ENCODE results near the gene KLHL22.

Gene KLHL22

DNA sequence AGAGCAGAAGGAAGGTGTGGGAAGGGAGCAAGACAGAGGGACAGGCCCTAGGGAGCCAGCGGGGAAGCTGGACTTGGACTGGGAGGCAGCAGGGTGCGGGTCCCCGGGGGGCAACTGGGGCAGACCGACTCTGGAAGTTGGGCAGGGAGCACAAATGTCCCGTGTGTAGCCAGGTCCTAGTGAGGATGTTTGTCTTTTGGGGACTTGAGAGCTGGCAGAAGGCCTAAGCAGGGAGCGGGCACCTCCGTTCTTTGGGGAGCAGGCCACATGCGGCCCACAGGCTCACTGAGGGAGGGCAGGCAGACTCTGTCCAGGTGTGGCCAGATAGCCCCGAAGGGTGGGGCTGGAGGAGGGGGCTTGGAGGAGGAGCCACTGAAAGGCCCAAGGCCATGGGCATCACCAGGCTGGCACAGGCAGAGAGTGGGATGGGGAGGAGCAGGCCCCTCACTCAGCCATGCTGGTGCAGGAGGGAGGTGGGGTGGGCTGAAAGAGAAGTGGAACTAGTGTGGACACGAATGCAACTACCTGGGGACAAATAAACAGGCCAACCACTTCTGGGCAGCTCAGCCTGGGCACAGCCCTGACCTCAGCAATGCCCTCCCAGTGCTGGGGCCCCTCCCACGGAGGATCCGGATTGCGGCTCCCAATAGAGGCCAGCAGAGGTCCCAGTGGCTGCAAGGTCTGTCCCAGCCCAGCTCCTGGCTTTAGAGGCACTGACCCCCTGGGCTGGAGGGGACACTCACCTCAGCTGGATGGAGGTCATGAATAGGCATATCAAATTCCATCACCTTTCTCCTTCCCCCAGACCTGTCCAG lies 56.7 kb downstream of the KLHL22 start:
- peaks cover 31% of the 10 kb centered on the region for H3K4me1 Mint-ChIP-seq
- TF ChIP-seq, protein P1, sequence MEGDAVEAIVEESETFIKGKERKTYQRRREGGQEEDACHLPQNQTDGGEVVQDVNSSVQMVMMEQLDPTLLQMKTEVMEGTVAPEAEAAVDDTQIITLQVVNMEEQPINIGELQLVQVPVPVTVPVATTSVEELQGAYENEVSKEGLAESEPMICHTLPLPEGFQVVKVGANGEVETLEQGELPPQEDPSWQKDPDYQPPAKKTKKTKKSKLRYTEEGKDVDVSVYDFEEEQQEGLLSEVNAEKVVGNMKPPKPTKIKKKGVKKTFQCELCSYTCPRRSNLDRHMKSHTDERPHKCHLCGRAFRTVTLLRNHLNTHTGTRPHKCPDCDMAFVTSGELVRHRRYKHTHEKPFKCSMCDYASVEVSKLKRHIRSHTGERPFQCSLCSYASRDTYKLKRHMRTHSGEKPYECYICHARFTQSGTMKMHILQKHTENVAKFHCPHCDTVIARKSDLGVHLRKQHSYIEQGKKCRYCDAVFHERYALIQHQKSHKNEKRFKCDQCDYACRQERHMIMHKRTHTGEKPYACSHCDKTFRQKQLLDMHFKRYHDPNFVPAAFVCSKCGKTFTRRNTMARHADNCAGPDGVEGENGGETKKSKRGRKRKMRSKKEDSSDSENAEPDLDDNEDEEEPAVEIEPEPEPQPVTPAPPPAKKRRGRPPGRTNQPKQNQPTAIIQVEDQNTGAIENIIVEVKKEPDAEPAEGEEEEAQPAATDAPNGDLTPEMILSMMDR (IDR thresholded peaks at IDR 0.05) = no peak
- H3K36me3 Mint-ChIP-seq (ENCODE audit: low read depth) = peaks cover 12% of the 10 kb centered on the region
- H3K4me3 Mint-ChIP-seq = peak overlapping the region; percentile 80
- no peak overlapping the region for H3K27ac Mint-ChIP-seq
- DNase-seq = no peak
- no peaks in the 10 kb centered on the region for H3K9me3 Mint-ChIP-seq
- H3K27me3 Mint-ChIP-seq (ENCODE audit: low read depth, poor library complexity) = peaks cover 55% of the 10 kb centered on the region

DNA sequence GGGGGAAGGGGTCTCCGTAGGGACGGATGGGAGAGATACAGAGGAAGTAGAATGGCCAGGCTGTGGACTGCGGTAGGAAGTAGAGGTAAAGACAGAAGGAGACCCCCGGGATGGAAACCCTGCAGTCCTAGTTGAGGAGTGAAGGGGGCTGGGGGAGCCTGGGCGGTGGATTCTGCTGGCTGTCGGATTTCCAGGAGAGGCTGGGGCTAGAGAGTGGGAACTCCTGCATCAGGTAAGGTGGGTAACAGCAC lies 57.2 kb downstream of the KLHL22 start:
- no peak for DNase-seq
- Mint-ChIP-seq H3K4me3 (peak overlapping the region; percentile 80), H3K36me3 (ENCODE audit: low read depth) (peaks cover 13% of the 10 kb centered on the region), H3K9me3 (no peaks in the 10 kb centered on the region), H3K4me1 (peaks cover 31% of the 10 kb centered on the region), H3K27ac (no peak overlapping the region), H3K27me3 (ENCODE audit: low read depth, poor library complexity) (peaks cover 61% of the 10 kb centered on the region)
- TF ChIP-seq, protein P1 (IDR thresholded peaks at IDR 0.05) = no peak

DNA sequence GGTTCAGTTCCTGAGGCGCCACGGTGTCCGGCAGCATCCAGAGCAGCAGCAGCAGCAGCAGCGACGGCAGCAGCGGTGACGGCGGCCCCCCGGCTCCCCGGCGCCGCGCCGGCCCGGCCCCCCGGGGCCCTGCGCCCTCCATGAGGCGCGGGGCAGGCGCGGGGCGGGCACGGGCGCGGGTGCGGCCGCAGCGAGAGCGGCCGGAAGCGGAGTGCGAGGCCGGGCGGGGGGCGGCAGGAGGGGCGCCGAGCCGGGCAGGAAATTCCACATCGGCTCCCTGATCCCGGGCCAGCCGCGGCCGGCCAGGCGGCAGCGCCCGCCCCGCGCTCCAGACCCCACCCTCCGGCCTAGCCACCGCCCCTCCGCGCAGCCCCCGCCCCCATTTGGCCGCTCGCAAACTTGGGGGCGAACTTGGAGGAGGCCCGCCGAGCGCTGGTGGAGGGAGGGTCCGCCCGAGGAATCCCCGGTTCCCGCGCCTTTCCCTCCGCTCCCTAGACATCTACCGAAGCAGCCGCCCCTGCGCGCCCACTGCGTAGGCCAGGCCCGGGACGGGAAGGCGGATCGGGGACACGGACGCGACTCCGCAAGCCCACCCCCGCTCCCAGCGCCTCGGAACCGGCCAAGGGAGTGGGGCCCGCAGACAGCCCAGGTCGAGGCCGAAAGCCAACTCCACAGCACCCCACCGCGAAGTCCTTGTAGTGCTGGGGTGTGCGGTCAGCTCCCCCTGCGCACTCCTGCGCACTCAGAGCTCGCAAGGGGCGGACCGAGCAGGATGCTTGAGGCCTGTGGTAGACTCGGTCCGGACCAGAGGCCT lies 57.8 kb downstream of the KLHL22 start, which contains the start of gene SCARF2:
Gene SCARF2 (minus strand): TSS at position 213 of the 814 bp plus-strand sequence. CDS start 71 bp downstream, at position 142.
- TF ChIP-seq, protein P1 (IDR thresholded peaks at IDR 0.05) = no peak
- peaks cover 66% of the 10 kb centered on the region for H3K27me3 Mint-ChIP-seq (ENCODE audit: low read depth, poor library complexity)
- H3K9me3 Mint-ChIP-seq = no peaks in the 10 kb centered on the region
- peak; percentile 85 for DNase-seq
- no peak within 1 kb of the TSS for H3K27ac Mint-ChIP-seq
- H3K4me3 Mint-ChIP-seq = peak within 1 kb of the TSS; percentile 87
- peaks cover 8% of the 10 kb centered on the region for H3K36me3 Mint-ChIP-seq (ENCODE audit: low read depth)
- H3K4me1 Mint-ChIP-seq = peaks cover 35% of the 10 kb centered on the region

DNA sequence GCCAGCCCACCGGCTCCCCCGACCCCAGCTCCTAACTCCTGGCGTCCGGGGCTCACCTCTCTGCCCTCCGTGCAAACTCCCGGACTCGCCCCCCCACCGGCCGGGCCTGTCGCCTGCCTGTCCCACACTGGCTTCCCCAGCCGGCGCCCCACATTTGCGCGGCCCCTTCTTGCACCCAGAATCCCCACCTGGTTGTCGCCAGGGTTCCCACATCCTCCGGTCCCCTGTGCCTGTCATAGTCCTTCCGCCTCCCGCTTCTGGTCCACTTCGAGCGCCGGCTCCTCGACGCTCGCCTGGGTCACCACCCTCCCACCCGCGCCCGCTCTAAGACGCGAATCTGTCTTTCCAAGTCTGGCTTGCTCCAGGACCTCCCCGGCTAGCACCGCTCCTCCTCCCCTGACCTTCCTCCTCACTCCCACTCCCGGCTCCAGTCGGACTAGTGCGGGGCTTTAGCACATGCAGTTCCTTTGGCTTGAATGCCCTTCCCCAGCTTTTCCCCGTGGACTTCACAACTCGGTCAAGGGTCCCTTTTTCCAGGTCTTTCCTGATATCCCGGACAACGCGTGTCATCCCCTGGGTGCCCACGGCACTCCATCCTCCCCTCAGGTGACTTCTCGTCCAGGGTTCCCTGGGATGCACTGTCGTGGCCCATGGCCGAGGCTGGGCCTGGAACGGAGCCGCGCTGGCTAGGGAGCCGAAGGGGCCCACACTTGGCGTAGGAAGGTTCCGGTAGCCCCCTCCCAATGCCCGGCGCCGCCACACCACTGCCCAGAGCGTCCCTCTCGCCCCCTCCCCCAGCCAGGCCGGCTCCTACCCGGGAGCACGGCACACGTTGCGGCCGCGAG lies 58.6 kb downstream of the KLHL22 start:
- H3K27me3 Mint-ChIP-seq (ENCODE audit: low read depth, poor library complexity) = peaks cover 74% of the 10 kb centered on the region
- H3K27ac Mint-ChIP-seq = no peak overlapping the region
- DNase-seq = peak; percentile 43
- H3K4me3 Mint-ChIP-seq = peak overlapping the region; percentile 87
- H3K9me3 Mint-ChIP-seq = no peaks in the 10 kb centered on the region
- TF ChIP-seq, protein P1 (IDR thresholded peaks at IDR 0.05) = no peak
- peaks cover 36% of the 10 kb centered on the region for H3K4me1 Mint-ChIP-seq
- peaks cover 4% of the 10 kb centered on the region for H3K36me3 Mint-ChIP-seq (ENCODE audit: low read depth)

DNA sequence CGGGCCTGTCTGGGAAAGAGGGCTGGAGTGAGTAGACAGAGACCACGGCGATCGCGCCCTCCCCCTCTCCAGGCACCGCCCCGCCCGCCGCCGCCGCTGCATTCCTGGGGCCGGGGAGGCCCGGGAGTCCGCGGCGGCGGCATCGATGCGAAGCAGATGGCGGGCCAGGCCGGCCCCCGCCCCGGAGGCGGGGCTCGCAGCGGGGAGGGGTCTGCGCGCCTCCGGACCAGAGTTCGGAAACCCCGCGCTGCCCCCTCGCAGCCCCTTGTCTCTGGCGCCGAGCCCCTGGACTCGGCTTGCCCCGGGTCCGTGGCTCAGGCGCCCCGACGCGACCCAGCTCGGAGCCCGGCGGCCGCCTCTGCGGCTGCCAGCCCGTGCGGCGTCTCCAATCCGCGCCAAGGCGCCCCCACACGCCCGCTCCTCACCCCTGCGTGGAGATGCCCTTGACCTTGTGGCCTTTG lies 59.3 kb downstream of the KLHL22 start:
- TF ChIP-seq, protein P1 (IDR thresholded peaks at IDR 0.05) = no peak
- H3K36me3 Mint-ChIP-seq (ENCODE audit: low read depth) = peaks cover 4% of the 10 kb centered on the region
- no peaks in the 10 kb centered on the region for H3K9me3 Mint-ChIP-seq
- DNase-seq = peak; percentile 85
- peaks cover 81% of the 10 kb centered on the region for H3K27me3 Mint-ChIP-seq (ENCODE audit: low read depth, poor library complexity)
- H3K4me3 Mint-ChIP-seq = peak overlapping the region; percentile 87
- no peak overlapping the region for H3K27ac Mint-ChIP-seq
- H3K4me1 Mint-ChIP-seq = peaks cover 36% of the 10 kb centered on the region
